Right hindlimb (tissue), 1 donor: ENCODE results near the gene REG4.
A peak's percentile ranks its signal among the peaks of the same experiment; 100 is the strongest.
"Not testable (repeated sequence)": the region's sequence is repeated elsewhere in the genome, so short reads cannot be mapped to it uniquely, and the experiment has no call there.

Experiments used
- DNase-seq: peaks from one replicate; pipeline ENCODE4 v3.0.0-alpha.2; 2018

The REG4 gene

GRCh38 chr1:119811387-119811786 is at the start of gene REG4:
Gene REG4, minus strand, starts transcription at chr1:119811460. Its CDS starts 2,691 bp downstream, at chr1:119808769.
- no peak for DNase-seq

- DNase-seq = no peak
These were observed 48.4 kb upstream of the REG4 start for GRCh38 chr1:119859647-119860046.

DNA sequence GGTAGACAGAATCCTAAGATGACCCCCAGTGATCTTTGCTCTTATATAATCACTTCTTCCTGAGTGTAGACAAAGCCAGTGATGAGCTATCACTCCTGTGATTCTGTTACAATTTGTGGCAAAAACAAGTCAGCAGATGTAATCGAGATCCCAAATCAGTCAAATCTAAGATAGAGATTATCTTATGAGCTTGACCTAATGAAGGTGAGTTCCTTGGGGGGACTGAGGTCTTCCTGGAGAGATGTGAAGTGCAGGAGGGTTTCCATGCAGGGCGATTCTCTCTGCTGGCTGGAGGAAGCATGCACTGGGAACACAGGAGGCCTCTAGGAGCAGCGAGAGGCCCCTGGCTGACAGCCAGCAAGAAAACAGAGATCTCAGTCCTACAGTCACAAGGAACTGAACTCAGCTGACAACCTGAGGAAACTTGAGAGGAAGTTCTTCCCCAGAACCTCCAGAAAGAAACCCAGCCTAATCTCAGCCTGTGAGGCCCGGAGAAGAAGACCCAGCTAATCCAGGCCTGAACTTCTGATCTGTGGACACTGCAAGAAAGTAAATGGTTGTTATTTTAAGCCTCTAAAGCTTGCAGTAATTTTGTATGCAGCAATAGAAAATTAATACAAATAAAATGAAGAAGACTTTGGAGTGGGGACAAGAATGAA is 47.4 kb upstream of the REG4 start:
- DNase-seq = not testable (repeated sequence)

GRCh38 chr1:119858126-119858525 is 46.9 kb upstream of the REG4 start:
- no peak for DNase-seq

DNA sequence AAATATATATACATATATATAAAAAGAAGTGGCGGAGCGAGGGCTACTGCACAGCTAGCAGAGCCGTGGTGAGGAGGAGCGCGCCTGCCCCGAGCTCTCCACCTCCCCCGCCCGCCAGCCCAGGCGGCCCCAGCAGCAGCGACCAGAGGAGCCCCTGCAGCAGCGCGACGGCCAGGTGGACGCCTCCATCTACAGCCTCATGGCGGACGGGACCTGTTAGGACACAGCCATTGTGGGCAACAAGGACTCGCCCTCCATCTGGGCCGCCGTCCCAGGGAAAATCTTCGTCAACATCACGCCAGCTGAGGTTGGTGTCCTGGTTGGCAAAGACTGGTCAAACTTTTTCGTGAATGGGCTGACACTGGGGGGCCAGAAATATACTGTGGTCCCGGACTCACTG is 41.9 kb upstream of the REG4 start:
- DNase-seq = no peak

DNA sequence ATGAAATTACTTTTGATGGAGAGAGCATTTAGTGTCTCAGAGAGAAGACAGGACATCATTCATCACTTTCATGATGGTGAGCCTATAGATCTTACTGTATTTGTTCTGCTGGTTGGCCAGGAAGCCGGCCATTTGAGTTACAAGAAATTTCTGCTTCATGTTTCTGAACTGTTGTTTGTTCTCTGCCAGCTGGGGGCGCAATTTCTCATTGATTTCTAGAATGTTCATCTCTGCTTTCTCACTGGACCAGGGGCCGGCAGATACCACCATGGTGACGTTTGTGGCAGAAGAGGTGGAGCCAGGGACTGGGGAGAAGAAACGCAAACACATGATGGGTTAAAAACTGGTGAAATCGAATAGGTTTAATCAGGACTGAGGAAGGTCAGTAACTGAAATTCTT is 32.9 kb upstream of the REG4 start:
- DNase-seq = not testable (repeated sequence)

DNA sequence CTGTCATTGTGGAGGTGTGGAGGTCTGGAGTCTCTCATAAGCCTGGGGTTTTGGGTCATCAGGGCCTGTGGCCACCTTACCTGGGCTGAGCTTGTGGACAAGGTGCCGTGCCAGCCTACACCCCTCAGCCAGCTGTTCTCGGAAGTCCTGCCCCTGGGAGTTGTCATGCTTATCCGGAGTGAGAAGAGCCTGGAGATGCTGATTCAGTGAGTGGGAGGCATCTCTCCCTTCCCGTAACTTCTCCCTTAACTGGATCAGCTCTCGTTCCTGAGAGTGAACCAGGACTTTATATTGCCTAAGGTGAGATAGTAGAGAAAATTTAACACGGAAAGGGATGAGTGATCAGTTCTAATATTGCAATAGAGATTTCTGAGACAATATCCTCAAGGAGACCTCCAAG is 30.0 kb upstream of the REG4 start:
- DNase-seq = no peak

GRCh38 chr1:119840745-119841144 is 29.5 kb upstream of the REG4 start:
- no peak for DNase-seq

DNA sequence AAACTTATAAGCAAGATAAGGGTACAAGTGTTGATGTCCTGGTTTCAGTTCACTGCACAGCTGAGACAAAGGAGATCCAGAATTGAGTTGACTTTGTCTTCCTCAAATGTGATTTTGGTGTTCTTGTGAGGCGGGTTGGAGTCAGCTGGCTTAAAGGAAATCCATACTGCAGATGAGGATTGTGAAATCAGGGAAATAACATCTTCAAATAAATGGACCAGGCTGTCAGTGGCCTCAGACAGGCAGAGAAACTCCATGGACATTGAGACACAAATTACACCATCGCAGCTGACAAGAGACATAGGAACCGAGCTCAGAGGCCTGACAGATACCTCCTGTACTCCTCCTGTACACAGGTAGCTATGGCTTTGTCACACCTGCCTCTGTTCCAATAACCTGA is 27.0 kb upstream of the REG4 start:
- DNase-seq = no peak

GRCh38 chr1:119834990-119835389 is 23.7 kb upstream of the REG4 start:
- DNase-seq = no peak

DNA sequence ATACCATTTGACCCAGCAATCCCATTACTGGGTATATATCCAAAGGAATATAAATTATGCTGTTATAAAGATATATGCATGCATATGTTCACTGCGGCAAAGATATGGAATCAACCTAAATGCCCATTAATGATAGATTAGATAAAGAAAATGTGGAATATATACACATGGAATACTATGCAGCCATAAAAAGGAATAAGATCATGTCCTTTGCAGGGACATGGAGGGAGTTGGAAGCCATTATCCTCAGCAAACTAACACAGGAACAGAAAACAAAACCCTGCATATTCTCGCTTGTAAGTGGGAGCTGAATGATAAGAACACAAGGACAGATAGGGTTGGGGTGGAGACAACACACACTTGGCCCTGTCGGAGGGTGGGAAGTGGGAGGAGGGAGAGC is 19.8 kb upstream of the REG4 start:
- DNase-seq = no peak

- DNase-seq = peak; percentile 54
These were observed 18.4 kb upstream of the REG4 start for GRCh38 chr1:119829625-119830024.

DNA sequence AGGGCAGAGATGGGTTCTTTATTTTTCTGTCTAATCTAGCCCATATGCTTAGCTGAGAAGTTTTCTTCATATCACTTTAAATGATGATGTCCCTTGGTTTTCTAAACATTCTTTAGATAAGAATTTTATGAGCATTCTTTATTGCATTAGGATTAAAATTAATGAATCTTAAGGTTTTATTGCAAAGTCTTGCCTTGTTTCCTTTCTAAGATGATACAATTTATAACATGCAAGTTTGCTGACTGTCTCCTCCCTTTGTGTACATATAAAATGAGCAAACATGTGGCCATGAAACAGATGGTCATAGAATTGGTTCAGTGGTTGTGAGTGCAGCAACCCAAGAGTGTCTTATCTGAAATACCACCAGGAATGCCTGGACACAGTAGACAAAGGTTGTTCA is 17.7 kb upstream of the REG4 start:
- DNase-seq = not testable (repeated sequence)

GRCh38 chr1:119828266-119828665 is 17.0 kb upstream of the REG4 start:
- no peak for DNase-seq

DNA sequence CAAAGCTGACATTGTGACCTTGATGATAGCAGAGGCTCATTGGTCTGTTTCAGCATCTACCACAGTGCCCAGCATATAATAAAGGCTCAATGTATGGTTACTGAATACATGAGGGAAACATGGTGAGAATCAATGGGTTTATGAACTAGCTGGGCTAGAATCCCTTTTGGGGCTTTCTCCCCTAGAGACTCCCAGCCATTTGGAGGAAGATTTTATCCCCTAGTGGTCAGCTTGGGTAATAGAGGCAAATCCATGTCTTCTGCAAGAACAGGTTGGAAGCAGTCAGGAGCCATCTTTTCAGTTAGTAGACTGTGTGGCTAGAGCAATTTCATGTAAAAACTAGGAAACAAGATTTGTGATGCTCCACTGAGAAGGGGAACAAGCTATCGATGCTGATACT is 15.8 kb upstream of the REG4 start:
- no peak for DNase-seq

DNA sequence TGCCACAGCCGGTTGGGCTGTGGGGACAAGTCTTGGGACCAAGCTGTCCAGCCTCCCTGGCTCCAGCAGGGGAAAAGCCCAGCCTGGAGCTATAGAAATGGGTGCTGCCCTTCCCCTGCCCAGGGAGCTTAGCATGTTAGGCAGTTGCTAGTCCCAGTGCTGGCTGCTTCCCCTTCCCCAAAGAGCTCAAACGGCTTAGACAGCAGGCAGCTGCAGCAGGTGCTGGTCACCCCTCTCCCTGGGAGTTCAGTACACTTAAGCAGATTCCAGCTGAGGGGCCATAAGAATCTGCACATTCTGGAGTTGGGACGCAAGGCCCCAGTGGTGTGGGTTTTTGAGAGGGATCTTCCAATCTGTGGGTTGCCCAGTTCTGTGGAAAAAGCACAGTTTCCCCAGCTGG is 11.1 kb upstream of the REG4 start:
- DNase-seq = peak; percentile 36

DNA sequence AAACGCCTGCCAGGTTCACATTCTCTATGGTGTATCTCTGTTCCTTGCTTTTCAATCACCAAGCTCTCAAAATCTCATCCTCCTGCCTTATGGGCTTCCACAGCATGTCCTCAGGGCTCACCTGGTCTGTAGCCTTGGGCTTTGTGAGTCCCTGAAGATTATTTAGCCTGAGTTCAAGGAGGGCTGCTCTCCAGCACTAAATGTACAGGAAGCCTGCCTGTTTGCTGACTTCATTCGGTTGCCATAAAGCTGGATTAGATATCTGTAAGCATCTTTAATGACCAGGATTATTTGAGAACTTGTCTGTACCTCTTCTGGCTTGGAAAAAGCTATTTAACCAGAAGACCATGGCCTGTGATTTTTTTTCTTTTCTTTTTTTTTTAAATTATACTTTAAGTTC is 6.9 kb upstream of the REG4 start:
- DNase-seq = no peak

DNA sequence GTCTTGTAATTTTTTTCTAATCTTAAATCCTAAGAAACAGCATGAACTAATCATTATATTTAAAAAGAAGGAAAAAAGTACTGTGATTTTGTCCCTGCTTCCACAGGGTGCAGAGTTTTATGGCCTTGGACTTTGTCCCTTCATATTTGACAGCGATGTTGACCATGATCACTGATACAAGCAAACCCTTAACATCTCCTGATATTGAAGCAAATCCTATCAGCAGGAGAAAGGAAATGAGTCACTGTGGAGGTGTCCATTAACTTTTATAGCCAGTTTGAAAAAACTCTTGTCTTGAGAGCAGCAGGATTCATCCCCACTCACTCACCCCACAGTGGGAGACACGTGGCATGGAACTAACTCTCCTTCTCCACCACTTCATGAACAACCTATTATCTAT is 5.1 kb upstream of the REG4 start:
- no peak for DNase-seq

- no peak for DNase-seq
These were observed 4.7 kb upstream of the REG4 start for GRCh38 chr1:119815928-119816327.

GRCh38 chr1:119815361-119815760 is 4.1 kb upstream of the REG4 start:
- no peak for DNase-seq

GRCh38 chr1:119814288-119814687 is 3.0 kb upstream of the REG4 start:
- DNase-seq = no peak

DNA sequence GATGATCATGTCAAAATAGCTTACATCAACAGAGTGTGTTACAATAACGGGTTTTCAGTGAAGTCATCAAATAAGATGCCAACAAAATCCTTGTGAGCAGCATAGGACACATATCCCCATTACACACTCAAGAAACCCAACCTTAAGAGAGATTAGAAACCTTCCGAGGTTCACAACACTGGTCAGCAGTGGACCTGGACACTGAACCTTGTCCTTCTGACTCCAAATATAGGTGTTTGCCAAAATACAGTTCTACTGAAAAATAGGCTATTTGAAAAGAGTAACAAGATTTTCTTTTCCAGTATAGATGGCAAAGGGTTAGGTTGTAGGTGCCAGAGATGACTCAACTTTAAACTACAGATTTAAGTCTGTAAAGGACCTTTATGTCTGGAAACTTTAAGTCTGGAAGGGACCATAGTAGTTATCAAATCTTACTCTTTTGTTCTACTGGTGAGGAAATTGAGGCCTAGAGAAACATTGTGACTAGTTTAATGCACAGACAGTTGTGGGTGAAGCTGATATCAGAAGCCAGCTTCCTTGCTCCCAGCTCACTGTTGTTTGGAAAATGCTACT is 811 bp upstream of the REG4 start:
- DNase-seq = no peak

DNA sequence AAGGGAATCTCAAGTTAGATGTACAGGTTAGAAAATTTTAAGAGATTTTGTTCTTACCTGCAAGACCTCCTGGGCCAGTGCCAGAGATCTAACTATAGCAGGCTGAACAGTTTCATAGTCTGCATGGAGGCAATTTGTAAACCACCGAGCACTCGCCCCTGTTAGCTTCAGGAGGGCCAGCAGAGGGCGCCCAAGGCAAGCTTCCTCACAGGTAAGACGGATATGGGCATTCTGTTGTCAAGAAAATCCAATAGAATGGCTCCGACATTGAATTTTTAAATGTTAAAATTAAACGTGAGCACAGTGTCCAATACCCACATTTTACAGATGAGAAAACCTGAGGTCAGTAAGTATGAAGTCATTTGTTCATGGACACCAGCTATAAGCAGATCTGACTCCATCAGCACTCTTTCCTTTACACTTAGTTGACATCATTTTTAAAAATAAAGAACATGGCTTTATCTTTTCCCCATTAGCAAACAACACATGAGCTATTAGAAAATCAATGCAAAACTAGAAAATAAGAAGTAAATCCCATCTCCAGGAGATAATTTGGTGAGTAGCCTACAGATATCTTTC is 2.2 kb downstream of the REG4 start:
- peak; percentile 75 for DNase-seq

DNA sequence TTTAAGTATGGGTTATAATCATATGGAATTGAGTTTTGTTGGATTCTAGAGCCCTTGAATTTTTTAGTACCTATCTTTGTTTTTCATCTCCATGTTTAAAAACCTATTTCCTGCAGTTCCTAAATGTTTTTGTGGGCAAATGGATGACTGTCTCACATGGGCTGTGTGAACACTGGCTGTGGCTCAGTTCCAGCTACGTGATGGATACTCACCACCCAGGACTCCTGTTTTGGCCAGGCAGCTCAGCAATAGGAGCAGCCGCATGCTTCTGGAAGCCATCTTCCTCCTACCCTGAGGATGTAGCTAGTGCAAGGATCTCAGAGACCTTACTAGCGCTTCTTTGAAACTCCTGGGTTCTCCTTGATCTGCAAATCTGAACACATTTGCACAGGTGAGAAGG is 2.8 kb downstream of the REG4 start:
- DNase-seq = no peak

- no peak for DNase-seq
These were observed 4.8 kb downstream of the REG4 start for GRCh38 chr1:119806489-119806888.
